ENCODE results near the gene STK31.
"Not testable (repeated sequence)": the region's sequence is repeated elsewhere in the genome, so short reads cannot be mapped to it uniquely, and the experiment has no call there.

Gene STK31

GRCh38 chr7:23713285-23714149, 3.5 kb downstream of the STK31 start:
- no peak for DNase-seq

DNA sequence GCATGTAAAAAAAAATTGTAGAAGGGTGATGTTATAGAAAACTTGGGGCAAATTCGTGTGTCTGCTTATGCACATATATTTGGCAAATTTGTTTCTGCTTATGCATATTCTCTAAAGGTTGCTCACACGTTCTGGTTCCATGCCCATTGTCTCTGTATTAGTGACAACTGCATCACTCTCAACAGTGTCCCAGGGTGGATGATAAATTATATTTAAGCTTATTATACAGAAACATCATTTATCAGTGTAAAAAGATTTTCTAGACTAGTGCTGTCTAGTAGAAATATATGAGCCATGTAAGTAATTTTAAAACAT, 4.1 kb downstream of the STK31 start:
- DNase-seq, result no peak

DNA sequence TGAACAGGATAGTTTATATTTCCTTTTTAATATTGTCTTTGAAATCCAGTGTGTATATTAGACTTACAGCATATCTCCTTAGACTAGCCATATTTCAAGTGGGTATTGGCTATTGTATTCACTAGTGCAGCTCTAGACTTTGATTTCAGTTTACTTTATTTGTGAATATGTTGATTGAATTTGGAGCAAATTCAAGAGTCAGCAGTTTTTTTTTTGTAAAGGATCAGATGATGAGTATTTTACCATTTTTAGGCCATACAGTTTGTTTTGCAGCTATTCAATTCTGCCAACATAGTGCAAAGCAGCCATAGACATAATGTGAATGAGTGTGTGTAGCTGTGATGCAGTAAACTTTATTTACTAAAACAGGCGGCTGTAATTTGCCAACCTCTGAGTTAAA, 4.6 kb downstream of the STK31 start:
- DNase-seq, result no peak

DNA sequence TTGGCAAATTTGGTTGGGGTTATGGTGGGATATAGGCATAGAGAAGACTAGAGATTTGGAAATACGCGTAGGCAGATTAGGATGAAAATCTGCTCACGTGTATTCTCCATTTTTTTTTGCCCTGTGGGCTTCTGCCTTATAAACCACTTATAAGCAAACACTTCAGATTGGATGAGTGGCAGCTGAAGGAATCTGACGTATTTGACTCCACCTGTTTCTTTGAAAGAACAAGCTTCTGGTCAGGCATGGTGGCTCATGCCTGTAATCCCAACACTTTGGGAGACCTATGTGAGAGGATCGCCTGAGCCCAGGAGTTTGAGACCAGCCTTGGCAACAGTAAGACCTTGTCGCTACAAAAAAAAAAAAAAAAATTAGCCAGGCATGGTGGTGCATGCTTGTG, 5.1 kb downstream of the STK31 start:
- peak; percentile 8 to 62 for DNase-seq

DNA sequence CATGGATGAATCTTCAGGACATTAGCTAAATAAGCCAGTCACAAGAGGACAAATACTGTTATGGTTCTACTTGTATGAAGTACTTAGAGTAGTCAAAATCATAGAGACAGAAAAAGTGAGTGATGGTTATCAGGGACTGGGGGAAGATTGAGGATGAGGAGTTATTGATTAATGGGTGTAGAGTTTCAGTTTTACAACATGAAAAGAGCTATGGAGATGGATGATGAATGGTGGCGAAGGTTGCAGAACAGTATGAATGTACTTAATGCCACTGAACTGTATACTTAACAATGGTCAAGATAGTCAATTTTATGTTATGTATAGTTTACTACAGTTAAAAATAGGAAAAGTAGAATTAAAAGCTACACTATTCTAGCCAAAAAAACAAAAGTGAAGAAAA, 7.8 kb downstream of the STK31 start:
- DNase-seq, result no peak

- DNase-seq, result no peak
Observed at GRCh38 chr7:23721456-23721855, 11.4 kb downstream of the STK31 start.

GRCh38 chr7:23722587-23723216, 12.7 kb downstream of the STK31 start:
- not testable (repeated sequence) for DNase-seq

DNA sequence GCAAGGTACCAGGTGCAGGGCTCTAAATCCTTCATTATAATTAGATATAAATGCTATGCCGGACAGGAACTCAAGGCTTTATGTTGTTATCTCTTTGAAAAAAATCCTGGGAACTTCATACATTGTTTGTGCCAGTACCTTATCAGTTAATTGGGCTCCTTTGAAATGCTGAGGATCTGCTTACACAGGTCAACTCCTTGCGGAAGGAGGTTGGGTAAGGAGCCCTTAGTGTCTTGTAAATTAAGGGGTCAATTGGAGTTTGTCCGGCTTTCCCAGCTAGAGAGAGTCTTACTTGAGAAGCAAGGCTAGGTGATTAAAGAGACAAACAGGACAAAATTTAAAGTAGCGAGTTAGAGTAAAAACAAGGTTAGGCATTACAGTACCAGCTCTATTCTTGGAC, 14.1 kb downstream of the STK31 start:
- not testable (repeated sequence) for DNase-seq

DNA sequence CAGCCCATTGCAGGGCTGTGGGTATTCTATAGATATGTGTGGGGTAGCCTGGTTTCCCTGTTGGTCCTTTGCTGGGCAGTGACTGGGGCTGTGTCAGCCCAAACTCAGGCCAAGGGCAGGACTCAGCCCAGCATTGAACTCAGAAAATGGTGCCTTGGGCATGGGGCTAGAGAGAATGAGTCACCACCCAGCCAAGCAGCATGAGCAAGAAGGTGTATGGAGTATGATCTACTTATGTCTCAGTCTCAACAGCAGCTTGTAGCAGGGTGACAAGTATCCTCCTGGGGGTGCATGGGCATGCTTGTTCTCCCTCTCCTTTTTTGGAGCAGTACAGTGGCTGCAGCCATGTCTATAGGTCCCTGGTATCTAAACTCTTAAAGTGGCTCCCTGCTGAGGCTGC, 32.0 kb downstream of the STK31 start:
- no peak for DNase-seq

- DNase-seq, result no peak
Observed at GRCh38 chr7:23743226-23743625, 33.2 kb downstream of the STK31 start.

DNA sequence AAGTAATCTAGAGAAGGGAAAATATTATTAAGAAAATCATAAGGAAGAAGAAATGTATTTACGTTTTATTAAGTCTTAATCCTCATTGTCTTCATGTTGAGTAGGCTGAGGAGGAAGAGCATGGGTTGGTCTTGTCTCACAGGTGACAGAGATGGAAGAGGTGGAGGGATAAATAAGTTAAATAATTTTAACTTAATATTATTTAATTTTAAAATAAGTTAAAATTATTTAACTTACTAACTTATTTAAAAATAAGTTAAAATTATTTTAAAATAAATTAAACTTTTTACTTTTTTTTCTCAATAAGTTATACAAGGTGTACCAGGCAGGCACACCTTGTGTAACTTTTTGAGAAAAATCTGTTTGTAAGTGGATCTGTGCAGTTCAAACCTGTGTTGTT, 36.6 kb downstream of the STK31 start:
- DNase-seq, result no peak

GRCh38 chr7:23751852-23752251, 41.8 kb downstream of the STK31 start:
- DNase-seq, result no peak

- DNase-seq, result not testable (repeated sequence)
Observed at GRCh38 chr7:23758839-23759238, 48.8 kb downstream of the STK31 start.

- no peak for DNase-seq
Observed at GRCh38 chr7:23759671-23760391, 49.8 kb downstream of the STK31 start.

DNA sequence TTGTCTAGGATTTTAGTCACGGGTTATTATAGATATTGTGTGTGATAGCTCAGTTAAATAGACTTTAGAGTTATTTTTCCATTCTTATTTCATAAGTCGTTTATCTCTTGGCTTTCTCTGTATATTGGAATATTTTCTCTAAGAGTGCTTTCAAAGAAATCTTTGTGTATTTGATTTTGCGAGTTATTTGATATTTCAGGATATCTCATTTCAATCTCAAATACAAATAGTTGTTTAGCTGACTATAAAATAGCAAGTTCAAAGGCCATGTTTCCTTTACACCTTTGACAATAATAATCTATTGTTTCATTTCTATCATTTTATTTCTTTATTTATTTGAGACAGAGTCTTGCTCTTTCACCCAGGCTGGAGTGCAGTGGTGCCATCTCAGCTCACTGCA, 55.9 kb downstream of the STK31 start:
- no peak for DNase-seq

- DNase-seq, result no peak
Observed at GRCh38 chr7:23767514-23767913, 57.5 kb downstream of the STK31 start.

- DNase-seq, result no peak
Observed at GRCh38 chr7:23768022-23768421, 58.0 kb downstream of the STK31 start.

DNA sequence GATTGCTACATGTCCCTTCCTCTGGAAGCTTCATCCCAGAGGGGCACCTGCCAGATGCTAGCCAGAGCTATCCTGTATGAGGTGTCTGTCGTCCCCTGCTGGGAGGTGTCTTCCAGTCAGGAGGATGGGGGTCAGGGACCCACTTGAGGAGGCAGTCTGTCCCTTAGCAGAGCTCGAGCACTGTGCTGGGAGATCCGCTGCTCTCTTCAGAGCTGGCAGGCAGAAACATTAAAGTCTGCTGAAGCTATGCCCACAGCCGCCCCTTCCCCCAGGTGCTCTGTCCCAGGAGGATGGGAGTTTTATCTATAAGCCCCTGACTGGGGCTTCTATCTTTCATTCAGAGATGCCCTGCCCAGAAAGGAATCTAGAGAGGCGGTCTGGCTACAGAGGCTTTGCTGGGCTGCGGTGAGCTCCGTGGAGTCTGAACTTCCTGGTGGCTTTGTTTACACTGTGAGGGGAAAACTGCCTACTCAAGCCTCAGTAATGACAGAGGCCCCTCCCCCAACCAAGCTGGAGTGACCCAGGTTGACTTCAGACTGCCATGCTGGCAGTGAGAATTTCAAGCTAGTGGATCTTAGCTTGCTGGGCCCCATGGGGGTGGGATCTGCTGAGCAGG, 69.3 kb downstream of the STK31 start:
- DNase-seq, result not testable (repeated sequence)

- no peak for DNase-seq
Observed at GRCh38 chr7:23783115-23783514, 73.1 kb downstream of the STK31 start.

GRCh38 chr7:23787272-23787671, 77.3 kb downstream of the STK31 start:
- no peak for DNase-seq

- DNase-seq, result no peak
Observed at GRCh38 chr7:23788843-23789242, 78.8 kb downstream of the STK31 start.

GRCh38 chr7:23791721-23792120, 81.7 kb downstream of the STK31 start:
- DNase-seq, result peak in 1 of 2 experiments; percentile 46

GRCh38 chr7:23802720-23803397, 92.8 kb downstream of the STK31 start:
- no peak for DNase-seq

Data from NCI-H524 (cell line).